ENCODE measurements around the gene DOCK4. TPM values are rescaled to one million over a fixed set of nuclear protein-coding genes. Genes with fewer than 3 reads are reported as not detected.

Gene DOCK4
- total RNA-seq, 4 donors from 2014 or later = 8.2 to 9.0 (median 8.6) TPM

- intact Hi-C loops (cut with DNase I; ENCODE audit: low total_unique reads) = no loop called here
- TF ChIP-seq CTCF (IDR thresholded peaks at IDR 0.05) = no peak
- no peak overlapping the region for H3K4me3 ChIP-seq (ENCODE audit: low read depth, poor library complexity, severe bottlenecking)
- no peak for DNase-seq (ENCODE audit: low spot score in 2 of 2)
- WGBS, 2 donors = 78 to 87% methylated on average over 5 of the region's 5 CpGs
These were observed 61.0 kb downstream of the DOCK4 start for GRCh38 chr7:112145206-112145605.

GRCh38 chr7:112144284-112145059, 61.7 kb downstream of the DOCK4 start:
- H3K4me3 ChIP-seq (ENCODE audit: low read depth, poor library complexity, severe bottlenecking) = no peak overlapping the region

DNA sequence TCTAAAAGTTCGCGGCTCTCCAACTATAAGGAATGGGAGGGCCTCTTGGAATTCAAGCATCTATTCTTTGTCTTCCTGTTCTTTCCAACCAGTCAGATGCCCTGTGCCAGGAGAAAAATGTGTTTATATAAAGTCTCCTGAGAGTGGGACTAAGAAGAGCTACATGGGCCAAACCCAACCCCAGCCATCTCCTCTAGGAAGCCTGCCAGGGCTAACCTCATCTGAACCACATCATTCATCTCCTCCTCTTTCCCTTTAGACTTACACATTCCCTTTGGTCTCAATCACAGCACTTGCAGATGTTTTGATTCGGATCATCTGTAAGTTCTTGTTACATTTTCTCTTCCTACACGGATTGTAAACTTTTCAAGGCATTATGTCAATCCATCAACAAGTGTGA, 62.6 kb downstream of the DOCK4 start:
- H3K4me3 ChIP-seq (ENCODE audit: low read depth, poor library complexity, severe bottlenecking) = no peak overlapping the region
- DNase-seq (ENCODE audit: low spot score in 2 of 2) = no peak
- 49 to 55% methylated on average over 4 of the region's 4 CpGs for WGBS, 2 donors
- intact Hi-C loops (cut with DNase I; ENCODE audit: low total_unique reads) = no loop called here
- no peak for TF ChIP-seq POLR2A (IDR thresholded peaks at IDR 0.05)

More at GRCh38 chr7:112144284-112145059, 61.7 kb downstream of the DOCK4 start:
- intact Hi-C loops (cut with DNase I; ENCODE audit: low total_unique reads) = no loop called here
- no peak for DNase-seq (ENCODE audit: low spot score in 2 of 2)
- TF ChIP-seq POLR2A (IDR thresholded peaks at IDR 0.05) (no peak), CTCF (IDR thresholded peaks at IDR 0.05) (no peak)
- 83% methylated on average over 5 of the region's 5 CpGs for WGBS, 2 donors

- intact Hi-C loops (cut with DNase I; ENCODE audit: low total_unique reads) = no loop called here
- WGBS, 2 donors = 69 to 79% methylated on average over 3 of the region's 3 CpGs
- H3K4me3 ChIP-seq (ENCODE audit: low read depth, poor library complexity, severe bottlenecking) = no peak overlapping the region
- DNase-seq (ENCODE audit: low spot score in 2 of 2) = no peak
- TF ChIP-seq CTCF (IDR thresholded peaks at IDR 0.05) (no peak), POLR2A (IDR thresholded peaks at IDR 0.05) (no peak)
These were observed 63.1 kb downstream of the DOCK4 start for GRCh38 chr7:112143136-112143535.

DNA sequence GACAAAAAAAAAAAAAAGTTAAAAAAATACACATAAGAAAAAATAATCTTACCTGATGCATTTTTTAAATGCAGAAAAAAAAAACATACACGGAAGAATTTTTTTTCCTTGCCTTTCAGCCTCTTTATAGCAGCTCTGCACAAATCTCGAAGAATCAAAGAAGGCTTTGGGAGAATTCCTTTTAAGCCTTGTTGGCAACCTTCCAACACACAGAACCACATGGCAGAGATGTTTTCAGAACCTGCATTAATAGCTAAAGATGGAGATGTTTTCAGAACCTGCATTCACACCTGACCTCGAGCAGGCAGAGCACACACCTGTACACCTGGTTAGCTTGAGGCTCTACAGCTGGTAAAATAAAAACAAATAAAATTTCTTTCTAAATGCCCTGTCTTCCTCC, 65.6 kb downstream of the DOCK4 start:
- DNase-seq (ENCODE audit: low spot score in 2 of 2) = no peak
- intact Hi-C loops (cut with DNase I; ENCODE audit: low total_unique reads) = no loop called here
- 44 to 48% methylated on average over 3 of the region's 3 CpGs for WGBS, 2 donors
- no peak overlapping the region for H3K4me3 ChIP-seq (ENCODE audit: low read depth, poor library complexity, severe bottlenecking)
- TF ChIP-seq CTCF (IDR thresholded peaks at IDR 0.05) (no peak), POLR2A (IDR thresholded peaks at IDR 0.05) (no peak)

DNA sequence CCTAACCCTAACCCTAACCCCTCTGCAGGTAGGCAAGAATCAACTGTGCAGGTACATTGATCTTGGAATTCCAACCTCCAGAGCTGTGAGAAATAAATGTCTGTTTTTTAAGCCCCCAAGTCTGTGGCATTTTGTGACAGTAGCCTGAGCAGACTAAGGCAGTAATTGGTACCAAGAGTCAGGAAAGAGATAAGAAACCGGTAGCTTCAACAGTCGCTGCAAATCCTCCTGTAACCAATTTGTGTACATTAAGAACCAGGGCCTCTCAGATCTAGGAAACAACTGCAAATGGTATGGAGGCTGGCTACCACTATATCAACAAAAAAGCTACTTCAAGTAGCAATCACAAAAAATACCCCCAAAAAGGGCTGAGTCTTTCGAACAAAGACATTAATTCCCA, 67.3 kb downstream of the DOCK4 start:
- TF ChIP-seq POLR2A (IDR thresholded peaks at IDR 0.05) (no peak), CTCF (IDR thresholded peaks at IDR 0.05) (no peak)
- intact Hi-C loops (cut with DNase I; ENCODE audit: low total_unique reads) = no loop called here
- H3K4me3 ChIP-seq (ENCODE audit: low read depth, poor library complexity, severe bottlenecking) = no peak overlapping the region
- WGBS, 2 donors = 92 to 96% methylated on average over 3 of the region's 3 CpGs
- no peak for DNase-seq (ENCODE audit: low spot score in 2 of 2)
